Suprapubic skin (tissue), 4 donors: Measurements from ENCODE around the gene ORAI1.

Source experiments
- CTCF ChIP-seq, 2 donors: fragments of 200-600 bp in 1 of 2; fragments of 450-650 bp in 1 of 2; sonication (generic) in 1 of 2; IDR thresholded peaks; one replicate each; pipeline ENCODE4 v1.5.1; 2016 to 2019; ENCODE audit warnings: antibody characterized with exemption in 2 of 2, mild to moderate bottlenecking in 1 of 2, moderate library complexity in 1 of 2
- POLR2A ChIP-seq, 2 donors: fragments of 450-650 bp; IDR thresholded peaks; one replicate each; pipeline ENCODE4 v1.6.1; 2017; ENCODE audit warnings: antibody characterized with exemption in 2 of 2, mild to moderate bottlenecking in 2 of 2, moderate library complexity in 2 of 2
- POLR2AphosphoS5 ChIP-seq, 3 donors: sonication (generic); formaldehyde crosslinking; IDR thresholded peaks; one replicate each; pipeline ENCODE4 v1.6.1; 2017; ENCODE audit warnings: antibody characterized with exemption in 3 of 3

- TF ChIP-seq CTCF (IDR thresholded peaks at IDR 0.05) = no peak
- TF ChIP-seq POLR2A (IDR thresholded peaks at IDR 0.05) = no peak
- TF ChIP-seq POLR2AphosphoS5 (IDR thresholded peaks at IDR 0.05) = no peak
Observed at GRCh38 chr12:121610239-121611149, 15.8 kb upstream of the ORAI1 start.
